Psoas muscle (tissue), 8 donors: ENCODE measurements around the gene DCAF5. TPM values are rescaled to one million over a fixed set of nuclear protein-coding genes. Genes with fewer than 3 reads are reported as not detected.

Experiments
- ATAC-seq, 4 donors: fragments of 200-7000 bp; cut with Tn5 transposase; one replicate each; pipeline ENCODE4 v1.9.1; 2020; ENCODE audit warnings: moderate library complexity in 3 of 4, mild to moderate bottlenecking in 2 of 4
- DNase-seq, 2 donors: peaks; one replicate each; pipeline ENCODE4 v3.0.0-alpha.2; 2020
- H3K27ac ChIP-seq: fragments of 200-600 bp; one replicate; pipeline ENCODE4 v1.8.0; 2022
- H3K27me3 ChIP-seq, 3 donors: fragments of 200-600 bp in 1 of 3; one replicate each; pipeline versions ENCODE4 v1.6.1 to v1.8.0; 2013 to 2022; ENCODE audit warnings: low read length in 2 of 3, mild to moderate bottlenecking in 2 of 3, moderate library complexity in 1 of 3; ENCODE audit not compliant: insufficient read depth in 3 of 3
- H3K36me3 ChIP-seq, 2 donors: fragments of 200-600 bp in 1 of 2; one replicate each; pipeline versions ENCODE4 v1.6.1 to v1.8.0; 2013 to 2022; ENCODE audit warnings: low read depth in 1 of 2, mild to moderate bottlenecking in 1 of 2, moderate library complexity in 1 of 2; ENCODE audit not compliant: insufficient read depth in 1 of 2
- H3K4me1 ChIP-seq: fragments of 200-600 bp; one replicate; pipeline ENCODE4 v1.8.0; 2022
- H3K4me3 ChIP-seq: fragments of 200-600 bp; one replicate; pipeline ENCODE4 v1.8.0; 2022; ENCODE audit warnings: mild to moderate bottlenecking
- H3K9me3 ChIP-seq: fragments of 200-600 bp; one replicate; pipeline ENCODE4 v1.8.0; 2022
- CTCF ChIP-seq: fragments of 200-600 bp; IDR thresholded peaks from one replicate; pipeline ENCODE4 v1.8.0; 2022; ENCODE audit warnings: antibody characterized with exemption
- WGBS, 3 donors: extraction: QIAGEN DNeasy Blood & Tissue Kit; methylation state at CpG; one replicate each; pipeline versions ENCODE4 v1.1.6 to v1.1.7; 2013; 5-methylcytosine and 5-hydroxymethylcytosine counted together
- intact Hi-C, 2 donors: fragments of 100-400 bp; cut with DNase I; formaldehyde crosslinking; loops; one replicate each; pipeline versions ENCODE4 v1.11.0 to v1.14.2; 2022
- polyA plus RNA-seq, 3 donors: library from polyadenylated mRNA; stranded (reverse); fragments of 200-250 nt; gene quantifications; one replicate each; pipeline ENCODE4 v1.2.3, GENCODE V29; 2013
- total RNA-seq, 4 donors: library from RNA; stranded (reverse); fragmentation: NEBNext Ultra II Directional in 2 of 4; extraction: Animal tissue kit (Norgen Biotek cat#: 25700) in 2 of 4; gene quantifications; one replicate each; pipeline versions ENCODE4 v1.2.1 to v1.2.4, GENCODE V29; 2021 to 2023
- donor health status: healthy with polysubstance abuse.
- donor health status: DM: no; HTN: no; CAD: no; lungs with moderate emphysema.
- donor health status: Bipolar disorder and iron deficiency.
- donor health status: healthy.
- donor health status: DM: yes; HTN: yes; CAD: no.
- donor health status: DM: no; HTN: no; CAD: no.
- donor health status: DM: no; HTN: no; CAD: no.
- donor health status: DM: yes; HTN: yes; CAD: no.

Gene DCAF5
- total and polyA plus RNA-seq, 7 donors: 9.1 to 86.3 (median 74.7) TPM

DNA sequence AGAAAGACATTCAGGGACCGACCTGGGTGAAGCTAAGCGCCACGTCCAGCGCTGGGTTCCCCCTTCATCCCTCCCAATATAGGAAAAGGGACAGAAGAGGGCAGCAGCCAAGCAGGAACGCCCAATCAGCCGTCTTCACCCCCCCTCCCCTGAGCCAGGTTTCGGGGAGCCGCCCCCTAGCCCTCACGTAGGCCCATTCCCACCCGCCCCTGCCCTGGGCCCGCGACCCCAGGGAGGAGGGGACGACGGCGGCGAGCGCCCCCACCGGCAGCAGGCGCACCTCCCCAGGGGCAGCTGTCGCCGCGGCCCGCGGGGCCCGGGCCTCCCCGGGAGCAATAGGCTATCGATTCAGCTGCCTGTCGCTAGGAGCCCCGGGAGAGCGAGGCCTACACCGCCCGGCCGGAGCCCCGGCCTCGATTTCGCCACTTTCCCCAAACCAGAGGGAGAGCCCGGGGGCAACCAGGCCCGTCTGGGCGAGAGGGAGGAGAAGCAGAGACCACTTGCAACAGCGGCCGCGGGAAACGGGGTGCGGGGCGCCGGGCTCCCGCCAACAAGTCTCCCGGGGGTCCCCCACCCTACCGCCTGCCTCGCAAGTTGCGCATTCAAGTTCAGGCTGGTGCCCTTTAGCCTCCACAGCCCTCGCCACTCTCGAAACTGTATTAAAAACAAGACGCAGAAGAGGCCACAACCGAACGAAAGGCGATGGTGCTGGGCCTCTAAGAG is 1.3 kb downstream of the DCAF5 start:
- peak; percentile 56 for TF ChIP-seq CTCF
- Histone ChIP-seq H3K27me3 (no peaks in the 10 kb centered on the region), H3K4me3 (peak overlapping the region; percentile 98), H3K27ac (peak overlapping the region; percentile 97), H3K9me3 (no peaks in the 10 kb centered on the region), H3K36me3 (peaks cover 0 to 15% of the 10 kb centered on the region in 2 donors), H3K4me1 (peaks cover 37% of the 10 kb centered on the region)
- peak; percentile 77 to 83 (median 80) for ATAC-seq
- peak; percentile 71 to 88 for DNase-seq
- 0 to 2% (median 1%) methylated on average over 47 to 57 of the region's 57 CpGs for WGBS, 3 donors
- intact Hi-C loops: loop anchor here (5.0 to 10.0 kb wide), 2 partner anchors 41 to 243 kb away; partner anchors contain the start of genes EXD2 (in 2 of the 2), ERH (in 1 of the 2) and SLC39A9 (in 1 of the 2)

DNA sequence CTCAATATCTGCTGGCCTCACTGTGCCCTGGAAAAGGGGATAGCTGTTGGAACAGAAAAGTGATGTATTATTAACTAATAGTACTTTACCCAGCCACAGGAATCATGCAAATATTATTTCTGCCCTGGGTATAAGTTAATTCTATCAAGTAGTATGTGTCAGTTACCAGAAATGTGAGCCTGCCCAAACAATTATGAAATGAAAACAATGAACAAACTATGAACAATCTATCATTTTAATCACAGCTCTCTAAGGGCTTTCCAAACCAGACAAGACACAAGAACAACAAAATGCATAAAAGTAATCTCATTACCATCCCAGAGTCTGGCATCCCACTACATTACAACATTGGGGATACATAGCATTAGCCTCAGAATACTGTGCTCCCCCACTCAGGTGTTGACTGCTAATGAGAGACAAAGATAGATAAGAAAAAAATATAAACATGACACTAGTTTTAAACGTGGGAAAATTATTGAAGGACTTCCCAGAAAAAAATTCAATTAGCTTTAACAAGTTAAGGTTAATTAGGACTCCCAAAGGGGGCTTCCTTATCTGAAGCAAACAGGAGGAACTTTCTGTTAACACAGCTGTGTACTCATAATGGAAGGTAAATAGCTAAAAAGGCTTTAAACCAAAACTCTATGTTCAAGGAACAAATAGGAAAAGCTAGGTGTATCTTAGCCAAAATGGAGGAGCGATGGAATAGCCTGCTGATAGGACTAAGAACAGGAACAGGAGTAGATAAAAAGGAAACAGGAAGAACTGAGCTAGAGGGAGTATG is 3.3 kb downstream of the DCAF5 start:
- WGBS, 3 donors: 47 to 53% (median 47%) methylated on average over 2 of the region's 2 CpGs
- intact Hi-C loops: loop anchor here (5.0 to 10.0 kb wide), 2 partner anchors 43 to 245 kb away; partner anchors contain the start of genes EXD2 (in 2 of the 2), ERH (in 1 of the 2) and SLC39A9 (in 1 of the 2)
- H3K27ac ChIP-seq: peak overlapping the region; percentile 97

GRCh38 chr14:69142101-69142500 is 10.8 kb downstream of the DCAF5 start:
- no peak for TF ChIP-seq CTCF
- 76 to 86% (median 82%) methylated on average over 5 of the region's 5 CpGs for WGBS, 3 donors
- H3K9me3 ChIP-seq: no peaks in the 10 kb centered on the region
- no peak overlapping the region for H3K4me3 ChIP-seq
- H3K27me3 ChIP-seq: no peaks in the 10 kb centered on the region
- H3K36me3 ChIP-seq: peaks cover 0 to 4% of the 10 kb centered on the region in 2 donors
- no peak for DNase-seq
- intact Hi-C loops: no loop called here
- peak overlapping the region; percentile 18 for H3K27ac ChIP-seq
- no peak for ATAC-seq
- H3K4me1 ChIP-seq: peaks cover 52% of the 10 kb centered on the region

More for the DNA sequence above, 3.3 kb downstream of the DCAF5 start:
- peaks cover 46% of the 10 kb centered on the region for H3K4me1 ChIP-seq
- TF ChIP-seq CTCF: no peak
- H3K27me3 ChIP-seq: no peaks in the 10 kb centered on the region
- DNase-seq (no peak), ATAC-seq (no peak)
- H3K9me3 ChIP-seq: no peaks in the 10 kb centered on the region
- H3K4me3 ChIP-seq: peak overlapping the region; percentile 98
- H3K36me3 ChIP-seq: peaks cover 0 to 15% of the 10 kb centered on the region in 2 donors

DNA sequence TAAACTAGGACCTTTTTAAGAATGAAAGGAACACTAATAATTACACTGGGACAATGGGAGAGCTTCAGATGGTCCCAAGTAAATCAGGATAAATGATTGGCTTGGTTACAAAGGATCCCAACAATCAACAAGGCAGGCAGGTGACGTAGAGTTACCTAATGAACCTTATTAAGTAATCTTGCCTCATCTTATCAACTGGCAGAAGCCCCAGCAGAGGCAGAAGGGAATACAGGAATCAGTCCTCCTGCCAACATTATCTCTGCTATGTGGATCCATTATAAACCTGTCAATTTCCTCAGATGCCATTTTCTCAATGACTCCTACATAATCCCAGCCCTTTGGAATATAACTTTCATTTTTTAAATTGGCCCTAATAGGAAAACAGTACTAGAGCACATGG is 11.4 kb downstream of the DCAF5 start:
- intact Hi-C loops: no loop called here
- ATAC-seq: no peak
- no peak for TF ChIP-seq CTCF
- Histone ChIP-seq H3K9me3 (no peaks in the 10 kb centered on the region), H3K4me3 (no peak overlapping the region), H3K4me1 (peaks cover 50% of the 10 kb centered on the region), H3K27me3 (no peaks in the 10 kb centered on the region), H3K27ac (no peak overlapping the region), H3K36me3 (peaks cover 0 to 4% of the 10 kb centered on the region in 2 donors)
- no peak for DNase-seq
- 45 to 79% (median 69%) methylated on average over 1 of the region's 1 CpG for WGBS, 3 donors
